Measurements from ENCODE around the gene SMARCA4. TPM values are rescaled to one million over a fixed set of nuclear protein-coding genes. Genes with fewer than 3 reads are reported as not detected.

The SMARCA4 gene
- total RNA-seq: 110 and 118 TPM in 2 replicates

DNA sequence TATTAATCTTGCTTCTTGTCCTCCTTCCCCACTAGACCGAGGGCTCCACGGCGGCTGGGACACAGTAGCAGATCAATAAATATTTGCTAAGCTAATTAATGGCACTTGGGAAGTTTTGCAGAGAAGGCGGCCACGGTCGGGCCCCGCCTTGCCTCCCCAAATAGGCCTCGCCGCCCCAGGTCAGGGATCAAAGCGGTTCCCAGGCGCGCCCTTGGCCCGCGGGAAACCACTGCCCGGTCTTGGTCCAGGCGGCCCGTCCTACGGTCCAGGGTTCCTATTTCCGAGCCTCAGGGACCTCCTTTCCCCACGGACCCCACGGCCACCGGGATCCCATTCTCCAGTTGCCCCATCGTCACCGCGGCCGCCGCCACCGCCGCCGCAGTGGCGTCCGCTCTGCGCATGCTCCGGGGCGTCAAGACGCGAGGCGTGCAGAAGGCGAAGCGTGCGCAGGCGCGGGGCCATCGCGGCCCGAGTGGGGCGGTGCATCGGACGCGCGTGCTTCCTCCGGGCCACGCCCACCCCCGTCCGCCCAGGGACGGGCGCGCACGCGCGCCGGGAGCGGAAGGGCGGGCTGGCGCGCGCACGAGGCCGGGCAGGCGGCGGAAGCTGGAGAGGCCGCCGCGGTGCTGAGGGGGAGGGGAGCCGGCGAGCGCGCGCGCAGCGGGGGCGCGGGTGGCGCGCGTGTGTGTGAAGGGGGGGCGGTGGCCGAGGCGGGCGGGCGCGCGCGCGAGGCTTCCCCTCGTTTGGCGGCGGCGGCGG, at the start of gene SMARCA4:
Gene SMARCA4, plus strand, starts transcription at position 717 of the 759 bp plus-strand sequence. CDS start 23,122 bp downstream, outside the sequence.

DNA sequence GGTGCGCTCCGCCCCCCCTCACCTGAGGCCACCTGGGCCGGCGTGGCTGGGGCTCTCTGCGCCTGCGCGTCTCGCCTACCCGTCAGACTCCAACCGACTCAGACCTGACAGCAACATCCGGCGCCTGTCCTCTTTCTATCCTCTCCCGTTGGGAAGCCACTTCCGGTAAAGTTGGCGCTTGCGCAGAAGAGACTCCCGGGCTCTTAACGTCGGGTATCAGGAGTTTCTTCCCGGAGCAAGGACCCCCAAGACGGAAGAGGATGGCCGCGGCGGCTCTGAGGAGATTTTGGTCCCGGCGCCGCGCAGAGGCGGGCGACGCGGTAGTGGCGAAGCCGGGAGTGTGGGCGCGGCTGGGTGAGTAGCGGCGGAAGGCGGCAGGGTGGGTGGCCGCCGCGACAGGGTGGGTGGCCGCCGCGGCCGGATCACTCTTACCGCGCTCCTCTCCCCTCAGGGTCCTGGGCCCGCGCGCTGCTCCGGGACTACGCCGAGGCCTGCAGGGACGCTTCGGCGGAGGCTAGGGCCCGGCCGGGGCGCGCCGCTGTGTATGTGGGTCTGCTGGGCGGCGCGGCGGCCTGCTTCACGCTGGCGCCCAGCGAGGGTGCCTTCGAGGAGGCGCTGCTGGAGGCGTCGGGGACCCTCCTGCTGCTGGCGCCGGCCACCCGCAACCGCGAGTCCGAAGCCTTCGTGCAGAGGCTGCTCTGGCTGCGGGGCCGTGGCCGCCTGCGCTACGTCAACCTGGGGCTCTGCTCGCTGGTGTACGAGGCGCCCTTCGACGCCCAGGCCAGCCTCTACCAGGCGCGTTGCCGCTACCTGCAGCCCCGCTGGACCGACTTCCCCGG, 32.0 kb upstream of the SMARCA4 start, which contains the start of the genes TIMM29 and YIPF2:
Gene TIMM29, plus strand, starts transcription at position 249 of the 839 bp plus-strand sequence. Its CDS starts 12 bp downstream, at position 261.
Gene YIPF2, minus strand, starts transcription at position 77 of the 839 bp plus-strand sequence. CDS start 229 bp downstream, outside the sequence.

DNA sequence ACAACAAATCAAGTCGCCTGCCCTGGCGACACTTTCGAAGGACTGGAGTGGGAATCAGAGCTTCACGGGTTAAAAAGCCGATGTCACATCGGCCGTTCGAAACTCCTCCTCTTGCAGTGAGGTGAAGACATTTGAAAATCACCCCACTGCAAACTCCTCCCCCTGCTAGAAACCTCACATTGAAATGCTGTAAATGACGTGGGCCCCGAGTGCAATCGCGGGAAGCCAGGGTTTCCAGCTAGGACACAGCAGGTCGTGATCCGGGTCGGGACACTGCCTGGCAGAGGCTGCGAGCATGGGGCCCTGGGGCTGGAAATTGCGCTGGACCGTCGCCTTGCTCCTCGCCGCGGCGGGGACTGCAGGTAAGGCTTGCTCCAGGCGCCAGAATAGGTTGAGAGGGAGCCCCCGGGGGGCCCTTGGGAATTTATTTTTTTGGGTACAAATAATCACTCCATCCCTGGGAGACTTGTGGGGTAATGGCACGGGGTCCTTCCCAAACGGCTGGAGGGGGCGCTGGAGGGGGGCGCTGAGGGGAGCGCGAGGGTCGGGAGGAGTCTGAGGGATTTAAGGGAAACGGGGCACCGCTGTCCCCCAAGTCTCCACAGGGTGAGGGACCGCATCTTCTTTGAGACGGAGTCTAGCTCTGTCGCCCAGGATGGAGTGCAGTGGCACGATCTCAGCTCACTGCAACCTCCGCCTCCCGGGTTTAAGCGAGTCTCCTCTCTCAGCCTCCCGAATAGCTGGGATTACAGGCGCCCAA, 128.6 kb downstream of the SMARCA4 start, which contains the start of gene LDLR:
Gene LDLR, plus strand, starts transcription at position 210 of the 760 bp plus-strand sequence. Its CDS starts 86 bp downstream, at position 296.

Small RNAs within 50 kb of the gene (small RNA-seq; reads per million reads assigned to genes)
- not detected for gene RF02271
- gene RN7SL192P: 11.2 reads per million, percentile 93 among the genes with 10 or more reads in this experiment

Other genes with a start within 250 kb of the SMARCA4 start
- gene DNM2, start 243.0 kb upstream of the SMARCA4 start, total RNA-seq: 121 and 149 TPM in 2 replicates
- gene TMED1, start 124.8 kb upstream of the SMARCA4 start, total RNA-seq: 27.1 and 27.6 TPM in 2 replicates
- gene C19orf38, start 112.6 kb upstream of the SMARCA4 start, total RNA-seq: not detected in 2 replicates
- 39.8 and 51.1 TPM in 2 replicates for gene CARM1, start 89.5 kb upstream of the SMARCA4 start, total RNA-seq
- gene YIPF2, start 32.4 kb upstream of the SMARCA4 start, total RNA-seq: 39.1 and 46.0 TPM in 2 replicates
- 21.6 and 22.9 TPM in 2 replicates for gene TIMM29, start 32.2 kb upstream of the SMARCA4 start, total RNA-seq
- 93.1 and 179 TPM in 2 replicates for gene LDLR, start 128.4 kb downstream of the SMARCA4 start, total RNA-seq
- 53.2 and 79.5 TPM in 2 replicates for gene SPC24, start 194.8 kb downstream of the SMARCA4 start, total RNA-seq
- 53.1 and 70.1 TPM in 2 replicates for gene KANK2, start 236.5 kb downstream of the SMARCA4 start, total RNA-seq

Data from thoracic aorta endothelial cell (primary cell).